Stimulated activated CD8-positive, alpha-beta memory T cell treated with anti-CD3 and anti-CD28 coated beads, Interleukin-12 subunit alpha, Interleukin-12 subunit beta, amount 100 ng/mL, for 24 hours (primary cell): Measurements from ENCODE around the gene GJC2.
"Not testable (repeated sequence)": the region's sequence is repeated elsewhere in the genome, so short reads cannot be mapped to it uniquely, and the experiment has no call there.

ENCODE experiments used
- DNase-seq: peaks from one replicate; pipeline ENCODE4 v3.0.0-alpha.2; 2020; ENCODE audit errors: extremely low read depth

The GJC2 gene

GRCh38 chr1:228149406-228150119 lies at the start of gene GJC2:
TSS of gene GJC2 (plus strand) at chr1:228149930. CDS start at chr1:228157759, 7,829 bp downstream.
- DNase-seq = no peak

GRCh38 chr1:228100822-228101613 lies 48.7 kb upstream of the GJC2 start:
- DNase-seq = no peak

- DNase-seq = no peak
Measured at GRCh38 chr1:228101614-228101993, 48.1 kb upstream of the GJC2 start.

GRCh38 chr1:228101994-228102790 lies 47.5 kb upstream of the GJC2 start:
- no peak for DNase-seq

GRCh38 chr1:228102791-228103620 lies 46.7 kb upstream of the GJC2 start, which contains the start of gene C1orf35:
TSS of gene C1orf35 (minus strand) at chr1:228103325. CDS start at chr1:228103227, 98 bp downstream.
- DNase-seq = peak; percentile 90

- DNase-seq = no peak
Measured at GRCh38 chr1:228104526-228105269, 45.0 kb upstream of the GJC2 start.

- DNase-seq = no peak
Measured at GRCh38 chr1:228105270-228105995, 44.3 kb upstream of the GJC2 start.

- DNase-seq = no peak
Measured at GRCh38 chr1:228105996-228106799, 43.5 kb upstream of the GJC2 start.

GRCh38 chr1:228106800-228107054 lies 43.0 kb upstream of the GJC2 start:
- no peak for DNase-seq

- no peak for DNase-seq
Measured at GRCh38 chr1:228107636-228108035, 42.1 kb upstream of the GJC2 start.

GRCh38 chr1:228108055-228108690 lies 41.6 kb upstream of the GJC2 start:
- DNase-seq = no peak

- no peak for DNase-seq
Measured at GRCh38 chr1:228108742-228109072, 41.0 kb upstream of the GJC2 start.

GRCh38 chr1:228109073-228109961 lies 40.4 kb upstream of the GJC2 start, which contains the start of gene MRPL55:
TSS of gene MRPL55 (minus strand) at chr1:228109299. CDS start at chr1:228108260, 1,039 bp downstream.
- DNase-seq = peak; percentile 88

- DNase-seq = no peak
Measured at GRCh38 chr1:228109962-228110488, 39.7 kb upstream of the GJC2 start.

GRCh38 chr1:228110556-228110955 lies 39.2 kb upstream of the GJC2 start:
- no peak for DNase-seq

GRCh38 chr1:228111315-228111714 lies 38.4 kb upstream of the GJC2 start:
- DNase-seq = not testable (repeated sequence)

GRCh38 chr1:228112167-228112566 lies 37.6 kb upstream of the GJC2 start:
- no peak for DNase-seq

GRCh38 chr1:228112617-228113016 lies 37.1 kb upstream of the GJC2 start:
- no peak for DNase-seq
